H1 (cell line): ENCODE data around the gene ERMN. TPM values are rescaled to one million over a fixed set of nuclear protein-coding genes. Genes with fewer than 3 reads are reported as not detected.

ENCODE experiments used
- KDM5A ChIP-seq: fragments of 200-600 bp; IDR thresholded peaks from 2 replicates; pipeline ENCODE4 v1.7.1; 2012; ENCODE audit warnings: mild to moderate bottlenecking, low read length, inconsistent platforms, mixed read lengths
- NRF1 ChIP-seq: IDR thresholded peaks from 2 replicates; pipeline ENCODE4 v1.6.1; 2011; ENCODE audit warnings: mild to moderate bottlenecking, low read depth, low read length, improper control_type of control experiment
- RNF2 ChIP-seq: fragments of 200-900, 300-1000 bp; sonication (generic); IDR thresholded peaks from 2 replicates; pipeline ENCODE4 v1.7.1; 2016; ENCODE audit warnings: borderline replicate concordance, low read depth, mild to moderate bottlenecking, antibody characterized with exemption, low read length; ENCODE audit not compliant: poor library complexity, severe bottlenecking; ENCODE audit errors: missing control alignments
- polyA plus RNA-seq, 7 experiments: library from polyadenylated mRNA; depleted of rRNA in 3 of 7; stranded (reverse) in 5 of 7; unstranded in 2 of 7; fragments of >200 nt in 5 of 7; fragments of 200-250 nt in 2 of 7; gene quantifications; 1 replicate in 5 of 7; 2 replicates in 1 of 7; 4 replicates in 1 of 7; pipeline versions ENCODE4 v1.2.1 to v1.2.3, GENCODE V29; 2011 to 2013; ENCODE audit warnings: missing spikeins in 2 of 7, mixed read lengths in 2 of 7
- total RNA-seq: library from RNA; stranded (reverse); fragmentation: NEBNext Ultra II Directional; extraction: Animal tissue kit (Norgen Biotek cat#: 25700); gene quantifications from 2 replicates; pipeline ENCODE4 v1.2.1, GENCODE V29; 2021

ERMN gene
- total and polyA plus RNA-seq, 2 of the 8 experiments (the other 6 are each of a cell fraction or from before 2014, with no cell fraction given): 0.11 TPM; not detected in 1

DNA sequence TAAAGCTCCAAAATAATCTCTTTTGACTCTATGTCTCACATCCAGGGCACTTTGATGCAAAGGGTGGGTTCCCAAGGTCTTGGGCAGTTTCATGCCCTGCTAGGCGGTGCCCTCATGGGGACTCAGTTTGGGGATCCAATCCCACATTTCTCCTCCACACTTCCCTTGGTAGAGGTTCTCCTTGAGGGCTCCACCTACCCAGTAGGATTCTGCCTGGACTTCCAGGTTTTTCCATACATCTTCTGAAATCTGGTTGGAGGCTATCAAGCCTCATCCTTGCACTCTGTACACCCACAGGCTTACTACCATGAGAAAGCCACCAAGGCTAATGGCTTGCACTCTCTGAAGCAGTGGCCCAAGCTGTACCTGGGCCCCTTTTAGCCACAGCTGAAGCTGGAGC lies 49.8 kb upstream of the ERMN start (continued):
- no peak for TF ChIP-seq NRF1
- TF ChIP-seq RNF2: no peak
- TF ChIP-seq KDM5A: no peak
